Measurements from ENCODE around the gene OFD1.
"Not testable (repeated sequence)": the region's sequence is repeated elsewhere in the genome, so short reads cannot be mapped to it uniquely, and the experiment has no call there.

The OFD1 gene

DNA sequence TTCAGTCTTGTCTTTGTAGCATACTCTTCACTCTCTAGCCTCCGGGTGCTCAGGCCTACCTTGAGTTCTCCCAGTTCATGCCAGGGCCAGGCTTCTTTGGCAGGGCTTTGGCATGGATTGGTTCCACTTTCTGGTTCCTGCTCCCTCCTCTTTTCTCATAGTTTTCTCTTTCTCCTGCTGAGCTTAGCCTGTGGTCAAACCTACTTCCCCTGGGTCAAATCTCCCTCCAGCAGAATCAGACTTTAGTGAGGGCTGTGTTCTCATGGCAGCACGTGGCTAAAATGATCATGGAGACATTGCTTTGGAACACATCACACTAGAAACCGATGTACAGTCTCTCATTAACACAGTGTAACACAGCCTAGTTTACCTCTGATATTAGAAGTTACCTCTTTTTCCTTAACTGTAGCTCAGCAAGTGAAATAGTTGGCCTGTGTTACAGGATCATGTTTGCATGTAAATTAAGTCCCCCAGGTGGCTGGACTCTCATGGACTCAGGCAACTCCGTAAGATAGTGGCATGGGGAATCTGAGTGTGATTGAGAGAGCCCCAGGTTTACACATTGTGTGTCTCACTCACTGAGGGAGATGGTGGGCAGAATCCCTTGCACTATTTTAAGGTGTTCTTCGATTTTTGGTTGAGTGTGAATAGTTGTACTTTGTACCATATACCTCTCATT, 32.3 kb upstream of the OFD1 start:
- DNase-seq: no peak

DNA sequence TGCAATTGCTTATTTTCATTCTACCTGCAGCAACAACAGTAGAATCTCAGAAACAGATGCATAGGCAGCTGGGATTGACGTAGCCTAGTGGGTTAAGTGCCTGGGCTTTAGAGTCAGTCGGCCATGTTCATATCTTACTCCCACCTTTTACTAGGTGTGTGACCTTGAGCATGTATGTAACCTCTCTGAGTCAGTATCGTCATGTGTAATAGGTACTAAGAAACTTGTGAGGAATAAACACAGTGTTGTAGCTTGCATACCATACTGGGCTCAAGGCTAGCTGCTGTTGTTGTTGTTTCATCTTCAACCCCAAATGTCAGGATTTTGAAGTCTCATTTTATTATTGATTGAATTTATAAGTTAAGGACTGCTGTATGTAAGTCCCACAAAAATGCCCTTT, 31.4 kb upstream of the OFD1 start:
- no peak for DNase-seq

DNA sequence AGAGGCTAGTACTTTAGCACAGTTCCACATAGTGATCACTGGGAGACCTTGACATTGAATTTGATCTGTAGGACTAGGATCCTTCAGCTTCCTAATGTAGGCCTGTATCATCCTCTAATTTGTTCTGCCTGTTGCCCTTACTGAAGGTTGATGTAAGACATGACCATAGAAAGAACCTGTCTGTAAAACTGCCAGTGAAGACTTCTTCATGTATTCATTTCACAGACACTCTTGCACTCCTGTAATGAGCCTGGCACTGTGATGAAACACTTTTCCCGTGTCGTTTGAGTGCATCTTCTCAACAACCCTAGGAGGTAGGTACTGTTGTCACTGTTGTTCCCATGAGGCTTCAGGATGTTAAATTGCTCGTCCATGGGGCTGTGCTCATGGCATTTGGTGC, 31.0 kb upstream of the OFD1 start:
- no peak for DNase-seq

DNA sequence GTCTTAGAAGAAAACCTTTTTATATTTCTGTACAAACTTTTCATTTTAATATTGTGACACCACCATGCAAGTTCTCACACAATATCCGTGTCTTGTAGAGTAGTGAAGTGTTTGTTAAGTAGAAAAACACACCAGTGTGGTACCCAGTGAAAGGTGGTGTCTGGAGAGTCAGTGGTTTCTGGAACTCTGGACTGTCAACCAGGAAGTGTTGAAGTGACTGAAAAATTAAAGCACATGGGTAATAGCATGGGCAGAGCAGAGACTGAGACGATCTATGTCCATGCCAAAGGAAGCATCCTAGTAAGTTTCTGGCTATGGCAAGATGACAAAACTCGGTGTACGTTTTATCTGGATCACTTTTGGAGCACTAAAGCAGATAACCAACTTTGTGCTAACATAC, 23.4 kb upstream of the OFD1 start:
- DNase-seq: no peak

DNA sequence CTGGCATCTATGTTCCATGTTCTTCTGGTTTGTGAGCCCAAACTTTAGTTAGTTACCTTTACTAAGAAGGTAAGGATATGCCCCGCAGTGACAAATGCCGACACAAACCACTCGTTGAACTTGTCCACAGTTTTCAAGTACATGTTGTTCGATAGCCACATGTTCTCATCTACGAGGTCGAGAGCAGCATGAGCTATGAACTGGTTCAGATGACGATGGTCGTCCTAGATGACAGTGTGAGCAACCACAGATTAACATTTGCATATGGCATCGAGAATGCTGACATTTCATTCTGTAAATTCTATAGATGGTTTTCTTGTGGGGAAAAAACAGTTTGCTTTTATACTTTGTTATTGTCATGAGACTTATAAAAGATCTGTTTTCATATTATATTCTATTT, 18.1 kb upstream of the OFD1 start:
- DNase-seq: peak; percentile 34

DNA sequence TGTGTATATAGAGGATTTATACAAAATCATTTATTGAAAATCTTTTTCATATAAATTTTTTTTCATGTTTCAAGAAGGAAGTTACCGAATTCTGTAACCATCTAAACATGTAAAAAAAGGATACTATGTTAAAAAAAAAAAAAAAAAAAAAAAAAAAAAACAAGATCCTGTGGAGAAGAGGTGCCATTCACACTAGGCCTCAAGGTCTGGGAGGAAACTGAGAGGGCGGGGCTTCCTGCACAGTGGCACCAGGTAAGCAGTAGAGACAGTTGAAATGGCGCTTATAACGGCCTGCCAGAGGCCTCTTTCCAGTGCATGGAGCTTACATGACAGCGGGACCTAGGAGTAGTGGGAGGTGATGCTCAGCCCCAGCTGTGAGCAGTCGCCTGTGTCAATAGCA, 17.6 kb upstream of the OFD1 start:
- peak; percentile 72 for DNase-seq

DNA sequence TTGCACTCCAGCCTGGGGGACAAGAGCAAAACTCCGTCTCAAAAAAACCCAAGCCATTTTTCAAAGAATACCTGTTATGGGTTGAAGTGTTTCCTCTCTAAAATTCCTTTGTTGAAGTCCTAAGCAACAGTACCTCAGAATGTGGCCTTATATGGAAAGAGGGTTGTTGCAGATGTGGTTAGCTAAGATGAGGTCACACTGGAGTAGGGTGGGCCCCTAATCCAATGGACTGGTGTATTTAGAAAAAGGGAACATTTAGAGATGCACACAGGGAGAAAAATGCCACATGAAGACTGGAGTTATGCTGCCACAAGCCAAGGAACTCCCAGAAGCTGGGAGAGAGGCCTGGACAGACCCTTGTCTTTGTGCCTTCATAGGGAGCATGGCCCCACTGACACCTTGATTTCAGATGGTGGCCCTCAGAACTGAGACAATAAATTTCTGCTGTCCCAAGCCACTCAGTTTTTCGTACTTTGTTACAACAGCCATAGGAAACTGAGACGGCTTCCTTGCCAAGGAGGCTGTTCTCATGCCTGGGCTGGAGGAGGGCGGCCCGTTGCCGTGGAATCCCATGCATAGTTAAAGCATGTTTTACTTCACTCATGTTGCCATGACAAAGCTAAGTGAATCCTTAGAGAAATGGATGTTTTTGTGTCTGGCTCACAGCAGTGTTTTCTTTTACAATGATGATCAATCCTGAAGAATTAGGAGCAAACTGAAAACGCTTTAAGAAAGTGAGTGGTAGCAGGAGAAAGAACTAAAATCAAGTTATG, 16.7 kb upstream of the OFD1 start:
- DNase-seq: no peak

DNA sequence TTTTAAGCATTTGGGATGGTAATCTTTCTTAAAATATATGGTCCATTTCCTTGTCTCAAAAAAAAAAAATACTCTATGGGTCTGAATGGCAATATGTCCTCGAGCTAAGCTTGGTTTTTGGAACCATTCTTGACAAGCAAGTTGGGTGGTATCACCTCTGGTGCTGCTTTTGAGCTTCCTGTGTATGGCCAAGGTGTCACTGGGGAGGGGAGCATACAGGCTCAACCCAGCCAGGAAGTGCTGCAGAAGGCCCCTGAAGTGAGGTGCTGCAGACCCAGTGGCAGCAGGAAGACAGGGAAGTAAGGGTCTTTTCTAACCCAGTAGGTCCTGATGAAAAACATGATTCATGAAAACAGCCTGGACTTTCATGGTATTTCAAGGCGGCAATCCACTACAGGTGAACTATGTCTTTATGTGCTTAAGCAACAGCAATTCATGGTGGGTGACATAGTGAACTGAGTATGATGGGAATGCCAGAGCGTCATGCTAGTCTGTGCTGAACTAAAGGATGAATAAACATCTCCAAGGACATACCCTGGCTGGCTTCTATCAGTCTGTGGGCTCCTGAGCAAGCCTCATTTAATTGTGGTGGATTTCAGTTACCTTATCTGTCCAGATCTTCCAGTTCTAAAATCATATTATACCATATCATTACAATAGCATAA, 15.2 kb upstream of the OFD1 start:
- peak; percentile 51 for DNase-seq

DNA sequence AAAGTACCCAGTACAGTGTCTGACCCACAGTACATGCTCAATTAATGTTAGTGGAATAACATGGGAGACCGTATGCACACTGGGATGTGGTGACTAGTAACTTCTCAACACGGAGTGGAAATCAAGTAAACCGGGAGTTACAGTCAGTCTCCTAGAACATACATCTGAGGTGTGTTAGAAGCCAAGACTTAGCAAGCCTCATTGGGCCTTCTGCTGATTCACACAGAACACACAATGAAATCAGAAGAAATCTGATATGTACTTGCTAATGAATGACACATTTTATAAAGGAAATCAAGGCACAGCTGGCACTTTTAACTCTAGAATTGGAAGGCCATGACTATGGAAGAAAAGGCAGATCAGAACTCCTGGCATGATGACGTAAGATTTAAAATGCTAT, 13.2 kb upstream of the OFD1 start:
- no peak for DNase-seq

DNA sequence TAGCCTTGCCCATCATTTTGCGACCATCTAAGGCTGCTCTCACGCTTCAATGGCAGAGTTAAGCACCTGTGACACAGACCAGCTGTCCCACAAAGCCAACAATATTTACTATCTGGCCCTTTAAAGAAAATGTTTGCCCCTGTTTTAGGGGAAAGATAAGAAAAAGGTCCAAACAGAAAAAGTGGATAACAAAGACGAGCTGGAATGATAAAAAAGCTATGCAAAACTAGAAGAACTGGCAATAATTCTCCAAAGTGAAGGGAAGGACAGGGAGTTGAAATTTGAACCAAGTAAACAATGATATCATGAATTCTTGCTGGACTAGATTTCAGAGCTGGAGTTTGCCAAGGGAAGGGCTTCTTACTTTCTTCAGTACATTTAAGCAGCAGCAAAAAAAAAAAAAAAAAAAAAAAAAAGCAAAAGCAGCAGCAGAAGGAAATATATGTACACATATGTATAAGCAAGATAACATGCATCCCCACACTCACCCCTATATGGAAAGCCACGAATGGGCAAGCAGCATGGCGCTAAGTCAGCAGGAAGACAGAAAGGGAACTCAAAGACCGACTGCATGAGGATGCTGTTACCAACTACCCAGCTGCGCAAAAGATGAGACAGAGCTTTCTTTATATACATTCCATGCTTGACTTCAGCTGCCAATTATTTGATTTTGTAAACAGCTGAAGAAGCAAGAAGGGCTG, 12.6 kb upstream of the OFD1 start:
- DNase-seq: no peak

DNA sequence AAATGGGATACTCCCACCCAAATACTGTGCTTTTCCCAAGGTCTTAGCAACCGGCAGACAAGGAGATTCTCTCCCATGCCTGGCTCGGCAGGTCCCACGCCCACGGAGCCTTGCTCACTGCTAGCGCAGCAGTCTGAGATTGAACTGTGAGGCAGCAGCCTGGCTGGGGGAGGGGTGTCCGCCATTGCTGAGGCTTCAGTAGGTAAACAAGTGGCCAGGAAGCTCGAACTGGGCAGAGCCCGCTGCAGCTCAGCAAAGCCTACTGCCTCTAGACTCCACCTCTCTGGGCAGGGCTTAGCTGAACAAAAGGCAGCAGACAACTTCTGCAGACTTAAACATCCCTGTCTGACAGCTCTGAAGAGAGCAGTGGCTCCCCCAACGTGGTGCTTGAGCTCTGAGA, 9.7 kb upstream of the OFD1 start:
- DNase-seq: peak; percentile 69

DNA sequence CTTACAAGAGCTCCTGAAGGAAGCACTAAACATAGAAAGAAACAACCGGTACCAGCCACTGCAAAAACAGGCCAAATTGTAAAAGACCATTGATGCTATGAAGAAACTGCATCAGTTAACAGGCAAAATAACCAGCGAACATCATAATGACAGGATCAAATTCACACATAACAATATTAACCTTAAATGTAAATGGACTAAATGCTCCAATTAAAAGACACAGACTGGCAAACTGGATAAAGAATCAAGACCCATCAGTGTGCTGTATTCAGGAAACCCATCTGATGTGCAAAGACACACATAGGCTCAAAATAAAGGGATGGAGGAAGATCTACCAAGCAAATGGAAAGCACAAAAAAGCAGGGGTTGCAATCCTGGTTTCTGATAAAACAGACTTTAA, 8.0 kb upstream of the OFD1 start:
- DNase-seq: not testable (repeated sequence)

DNA sequence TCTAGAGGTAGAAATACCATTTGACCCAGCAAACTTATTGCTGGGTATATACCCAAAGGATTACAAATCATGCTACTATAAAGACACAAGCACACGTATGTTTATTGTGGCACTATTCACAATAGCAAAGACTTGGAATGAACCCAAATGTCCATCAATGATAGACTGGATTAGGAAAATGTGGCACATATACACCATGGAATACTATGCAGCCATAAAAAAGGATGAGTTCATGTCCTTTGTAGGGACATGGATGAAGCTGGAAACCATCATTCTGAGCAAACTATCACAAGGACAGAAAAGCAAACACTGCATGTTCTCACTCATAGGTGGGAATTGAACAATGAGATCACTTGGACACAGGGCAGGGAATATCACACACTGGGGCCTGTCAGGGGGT, 4.0 kb upstream of the OFD1 start:
- DNase-seq: not testable (repeated sequence)

DNA sequence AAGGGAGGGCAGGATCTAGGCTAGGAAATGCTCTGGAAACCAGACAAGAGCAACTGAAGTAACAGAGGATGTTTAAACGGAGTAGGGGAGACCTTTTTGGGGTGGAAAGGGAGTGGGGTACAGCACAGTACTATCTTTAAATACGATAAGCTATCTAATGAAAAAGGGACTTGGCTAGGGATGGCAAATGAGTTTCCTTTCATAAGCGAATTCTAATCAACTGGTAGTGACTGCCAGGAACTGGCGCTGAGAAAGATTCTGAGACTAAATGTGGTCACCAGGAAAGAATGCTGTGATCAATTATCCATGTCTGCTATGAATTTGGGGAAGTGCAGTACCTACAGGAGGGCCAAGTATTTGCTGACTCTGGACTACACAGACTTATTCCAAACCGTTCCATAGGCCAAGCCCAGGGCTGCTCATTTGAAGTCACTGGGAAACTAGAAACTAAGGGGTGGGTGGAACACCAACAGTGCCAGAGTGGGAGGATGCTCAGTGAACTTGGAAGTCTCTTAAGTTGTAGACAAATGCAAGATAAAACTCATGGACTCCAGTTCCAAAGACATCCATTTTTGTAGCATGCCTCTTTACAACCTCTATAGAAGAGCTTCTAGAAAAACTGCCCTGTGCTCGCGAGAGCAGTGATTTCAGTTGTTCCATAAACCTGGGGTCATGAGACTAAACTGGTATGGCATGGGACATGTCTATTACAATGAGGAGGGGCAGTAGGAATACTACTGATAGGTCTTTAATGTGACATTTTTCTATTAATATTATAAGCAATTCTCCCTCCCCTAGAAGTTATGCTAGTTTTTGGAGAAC, 2.1 kb upstream of the OFD1 start:
- DNase-seq: no peak

DNA sequence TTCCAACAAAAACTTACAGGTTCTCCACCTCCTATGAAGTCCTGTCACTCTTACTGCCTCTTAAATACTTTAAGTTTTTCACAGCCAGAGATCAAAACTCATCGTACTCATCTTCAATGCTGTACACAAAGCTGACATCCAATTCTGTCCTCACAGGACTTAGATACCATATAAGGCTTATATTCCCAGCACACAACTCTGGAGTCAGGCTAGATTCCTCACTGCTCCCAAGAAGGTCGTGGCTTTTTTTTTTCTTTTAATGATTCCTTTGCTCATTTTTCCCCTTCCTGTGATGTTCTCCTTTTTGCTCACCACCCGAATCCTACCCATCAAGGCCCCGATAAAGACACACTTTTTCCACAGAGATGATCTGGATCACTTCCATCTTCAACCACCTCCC, 1.0 kb upstream of the OFD1 start:
- no peak for DNase-seq

DNA sequence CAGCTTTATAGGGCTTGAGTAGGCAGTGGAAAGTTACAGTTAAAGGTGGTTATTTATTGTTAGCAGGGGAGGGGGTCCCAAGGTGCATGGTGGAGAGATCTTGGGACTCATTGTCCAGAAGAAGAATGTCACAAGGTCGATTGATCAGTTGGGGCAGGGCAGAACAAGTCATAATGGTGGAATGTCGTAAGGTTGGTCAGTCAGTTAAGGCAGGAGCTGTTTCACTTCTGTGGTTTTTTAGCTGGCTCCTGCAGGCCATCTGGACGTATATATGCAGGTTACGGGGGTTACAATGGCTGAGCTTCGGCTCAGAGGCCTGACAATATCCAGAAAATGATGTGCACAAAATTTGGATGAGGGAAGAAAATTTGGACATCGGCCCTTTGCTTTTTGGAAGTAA, 7.1 kb downstream of the OFD1 start:
- DNase-seq: no peak

DNA sequence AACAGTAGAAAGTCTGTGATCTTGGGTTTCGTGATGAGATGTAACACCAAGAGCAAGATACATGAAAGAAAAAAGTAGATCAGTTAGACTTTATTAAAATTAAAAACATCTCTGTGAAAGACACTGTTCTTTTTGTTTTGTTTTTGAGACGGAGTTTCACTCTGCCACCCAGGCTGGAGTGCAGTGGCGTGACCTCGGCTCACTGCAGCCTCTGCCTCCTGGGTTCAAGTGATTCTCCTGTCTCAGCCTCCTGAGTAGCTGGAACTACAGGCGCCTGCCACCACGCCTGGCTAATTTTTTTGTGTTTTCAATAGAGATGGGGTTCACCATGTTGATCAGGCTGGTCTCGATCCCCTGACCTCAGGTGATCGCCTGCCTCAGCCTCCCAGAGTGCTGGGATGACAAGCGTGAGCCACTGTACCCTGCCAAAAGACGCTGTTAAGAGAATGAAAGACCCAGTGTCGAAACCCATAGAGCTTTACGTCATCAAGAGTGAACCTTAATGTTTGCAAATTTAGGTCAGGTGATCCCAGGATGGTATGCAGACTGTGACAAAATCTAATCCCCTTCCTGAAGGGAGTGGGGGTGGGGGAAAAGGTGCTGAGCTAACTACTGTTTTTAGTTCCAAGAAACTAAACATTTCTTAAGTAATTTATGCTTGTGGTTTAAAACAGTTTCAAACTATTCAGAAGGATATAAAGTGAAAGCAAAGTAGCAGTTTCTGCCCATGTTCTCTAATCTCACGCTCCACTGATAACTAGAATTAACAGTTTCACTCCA, 8.0 kb downstream of the OFD1 start:
- peak; percentile 76 for DNase-seq

DNA sequence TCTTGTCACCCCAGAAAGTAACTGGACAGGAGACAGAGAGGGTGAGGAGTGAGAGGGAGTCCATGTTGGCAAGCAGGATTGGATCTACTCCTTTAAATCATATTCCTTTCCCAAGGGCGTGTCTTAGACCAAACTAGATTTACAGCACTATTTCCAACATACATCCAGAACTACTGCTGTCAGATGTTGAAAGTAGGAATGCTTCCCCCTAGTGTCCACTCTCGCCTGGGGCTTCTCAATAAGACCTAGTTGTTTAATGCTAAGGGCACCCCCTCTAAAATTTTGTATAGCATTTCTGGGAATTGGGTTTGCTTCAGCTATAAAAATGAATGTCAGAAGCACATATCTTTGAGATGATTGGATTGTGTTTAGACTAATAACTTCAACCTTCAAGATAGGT, 13.3 kb downstream of the OFD1 start:
- DNase-seq: peak; percentile 50

DNA sequence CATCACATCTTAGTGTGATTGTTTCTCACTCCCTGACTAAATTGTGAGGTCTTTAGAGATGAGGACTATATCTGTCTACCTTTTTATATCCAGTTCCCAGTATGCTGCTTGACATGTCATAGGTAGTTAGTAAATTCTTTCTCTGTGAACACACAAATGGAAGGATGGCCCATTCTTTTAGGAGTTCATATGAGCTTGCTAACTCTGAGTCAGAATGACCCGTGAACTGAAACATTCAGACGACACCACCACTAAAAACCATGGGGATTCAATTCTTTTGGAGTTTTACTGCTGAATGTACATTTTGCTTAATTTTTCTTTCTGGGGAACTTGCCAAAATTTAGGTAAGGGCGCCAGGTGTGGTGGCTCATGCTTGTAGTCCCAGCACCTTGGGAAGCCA, 13.9 kb downstream of the OFD1 start:
- no peak for DNase-seq

DNA sequence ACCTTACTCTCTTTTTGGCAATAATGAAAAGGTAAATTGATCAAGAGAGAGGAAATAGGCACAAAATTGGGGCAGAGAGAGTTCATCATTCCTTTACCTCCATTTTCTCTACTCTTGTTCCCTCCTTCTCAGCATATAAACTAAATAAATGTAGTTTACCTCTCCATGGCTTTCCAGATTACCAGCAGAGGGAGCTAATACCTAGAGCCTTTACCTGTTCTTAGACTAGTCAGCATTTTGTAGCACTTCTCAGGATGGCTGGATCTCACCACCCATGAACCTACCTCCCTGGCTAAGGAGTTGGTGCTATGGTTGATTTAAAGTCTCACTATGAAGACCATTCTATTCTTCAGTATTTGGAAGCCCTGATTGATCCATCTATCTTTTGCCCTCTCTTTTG, 15.7 kb downstream of the OFD1 start:
- peak; percentile 63 for DNase-seq

DNA sequence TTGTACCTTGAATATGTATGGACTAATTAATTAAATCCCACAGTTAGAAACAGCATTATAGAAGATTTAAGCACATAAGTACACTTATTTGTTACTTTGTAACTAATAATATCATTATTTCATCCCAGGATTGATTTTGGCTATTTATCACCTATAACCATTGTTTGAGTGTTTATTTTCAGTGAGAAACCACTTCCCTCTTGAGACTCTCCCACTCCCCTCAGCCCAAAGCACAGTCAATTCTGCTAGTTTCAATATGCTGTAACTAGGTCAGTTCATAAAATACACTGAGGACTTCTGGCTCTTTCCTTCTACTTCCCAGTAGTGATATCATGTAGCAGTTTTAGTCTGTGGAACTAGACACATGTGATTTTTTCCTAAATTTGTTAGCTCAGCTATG, 16.3 kb downstream of the OFD1 start:
- DNase-seq: no peak

DNA sequence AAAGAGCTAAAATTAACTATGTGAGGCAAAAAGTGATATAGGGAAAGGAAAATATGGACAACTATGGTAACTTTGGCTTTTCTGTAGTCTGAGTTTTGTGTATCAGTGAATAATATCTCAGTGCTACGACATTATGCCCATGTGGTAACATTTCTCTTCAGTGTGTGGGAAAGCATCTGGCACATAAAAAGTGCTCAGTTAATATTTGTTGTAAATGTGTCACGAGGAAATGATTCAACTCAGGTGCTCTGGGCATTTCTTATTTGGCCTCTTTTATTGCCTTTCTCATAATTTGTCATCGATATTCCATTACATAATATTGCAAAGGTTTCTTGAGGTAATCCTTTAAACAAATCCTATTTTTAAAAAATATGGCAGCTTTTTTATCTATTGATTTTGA, 17.6 kb downstream of the OFD1 start:
- no peak for DNase-seq
